GM12873 (cell line): ENCODE measurements around the gene CRNKL1.

Source experiments
- CTCF ChIP-seq: IDR thresholded peaks from 2 replicates; pipeline ENCODE4 v1.5.1; 2012; ENCODE audit warnings: low read depth, mild to moderate bottlenecking, moderate library complexity, low read length, control low read depth; ENCODE audit not compliant: insufficient read depth; ENCODE audit errors: missing control alignments

Gene CRNKL1

GRCh38 chr20:20009784-20010253, 42.4 kb downstream of the CRNKL1 start:
- no peak for TF ChIP-seq CTCF

DNA sequence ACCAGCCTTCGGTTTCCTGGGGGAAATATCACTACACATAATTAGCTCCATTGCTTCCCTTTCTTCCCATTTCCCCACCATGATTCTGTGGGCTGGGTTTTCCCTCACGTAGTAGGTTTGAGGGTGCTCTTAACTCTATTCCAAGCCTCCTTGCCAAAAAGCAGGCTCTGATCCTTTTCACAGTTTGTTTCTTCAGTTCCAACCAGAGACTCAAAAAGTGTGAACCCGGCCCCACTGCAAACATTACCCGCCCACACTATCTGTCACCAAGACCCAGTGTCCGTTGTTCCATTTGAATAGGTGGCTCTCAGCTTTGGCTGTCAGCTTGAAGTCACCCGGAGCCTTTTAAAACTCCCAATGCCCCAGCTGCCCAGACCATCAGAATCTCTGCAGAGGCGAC, 46.9 kb downstream of the CRNKL1 start:
- TF ChIP-seq CTCF, result no peak

- no peak for TF ChIP-seq CTCF
These were observed 49.0 kb downstream of the CRNKL1 start for GRCh38 chr20:20003031-20003954.

- TF ChIP-seq CTCF, result no peak
These were observed 49.9 kb downstream of the CRNKL1 start for GRCh38 chr20:20002101-20002998.

GRCh38 chr20:20000211-20000968, 51.9 kb downstream of the CRNKL1 start:
- TF ChIP-seq CTCF, result no peak

DNA sequence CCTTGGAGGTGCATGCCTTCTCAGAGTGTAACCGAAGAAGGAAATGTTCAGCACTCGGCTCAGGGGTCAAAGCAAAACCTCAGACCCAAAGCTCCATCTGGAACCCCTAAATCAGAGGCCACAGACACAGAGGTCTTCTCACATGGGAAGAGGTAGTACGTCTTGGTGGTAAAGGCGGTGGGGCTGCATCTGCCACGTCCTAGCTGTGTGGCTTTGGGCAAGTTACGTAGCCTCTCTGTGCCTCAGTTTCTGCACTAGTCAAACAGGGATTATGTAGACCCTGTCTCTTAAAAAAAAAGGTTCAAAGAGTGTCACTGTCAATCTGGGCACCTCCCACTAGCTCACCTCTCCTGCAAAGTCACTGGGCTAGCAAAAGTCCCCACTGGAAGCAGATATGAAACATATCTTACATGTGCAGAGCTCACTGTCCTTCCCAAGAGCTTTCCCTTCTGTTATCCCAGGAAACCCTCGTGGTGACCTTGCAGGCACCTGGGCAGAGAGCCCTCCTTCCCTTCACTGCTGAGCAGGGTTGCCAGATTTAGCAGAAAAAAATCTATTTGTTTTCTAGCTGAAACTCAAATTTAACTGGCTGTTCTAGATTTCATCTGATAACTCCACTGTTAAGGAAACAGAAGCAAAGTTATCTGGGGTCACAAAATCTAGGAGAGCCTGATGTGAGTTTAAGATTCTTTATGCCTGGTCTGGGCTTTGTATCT, 53.1 kb downstream of the CRNKL1 start:
- no peak for TF ChIP-seq CTCF
